ENCODE data around the gene POU2F1. TPM values are rescaled to one million over a fixed set of nuclear protein-coding genes. Genes with fewer than 3 reads are reported as not detected.

The POU2F1 gene
- 10 to 100 TPM in 1 of 2 donors, 1 to 10 TPM in 1; 6.2 to 13.5 TPM for total RNA-seq

DNA sequence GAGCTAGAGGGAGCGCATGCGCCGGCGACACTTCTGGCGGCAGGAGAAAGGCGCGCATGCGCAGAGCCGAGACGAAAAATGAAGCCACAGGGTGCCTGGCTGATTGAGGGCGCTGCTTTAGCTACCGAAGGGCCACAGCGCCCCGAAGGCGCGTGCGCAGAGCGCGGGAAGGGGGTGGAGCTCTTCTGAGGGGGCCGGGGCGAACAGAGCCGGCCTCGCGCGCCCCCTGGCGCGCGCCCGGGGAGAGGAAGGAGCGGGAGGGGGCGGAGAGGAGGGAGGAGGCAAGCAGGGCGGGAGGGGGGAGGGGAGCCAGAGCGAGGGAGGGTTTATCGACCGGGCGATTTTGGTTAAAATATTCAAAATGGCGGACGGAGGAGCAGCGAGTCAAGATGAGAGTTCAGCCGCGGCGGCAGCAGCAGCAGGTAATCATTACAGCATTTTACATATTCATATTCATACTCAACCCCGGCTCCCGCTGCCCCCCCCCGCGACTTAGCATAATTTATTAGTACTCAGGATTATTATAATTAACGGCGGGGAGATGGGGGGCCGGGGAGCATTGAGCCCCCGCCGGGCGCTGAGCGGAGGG, at the start of gene POU2F1:
TSS of gene POU2F1 (plus strand) at position 350 of the 589 bp plus-strand sequence. CDS start at position 362, 12 bp downstream.
- Histone ChIP-seq H3K9me3 (no peaks in the 10 kb centered on the region), H3K27ac (peak within 1 kb of the TSS; percentile 93 to 99 (median 94)), H3K27me3 (no peaks in the 10 kb centered on the region), H3K36me3 (replicated peaks in 1 of 2; ENCODE audit: insufficient read depth in 1 of 2, low read depth in 2 of 2) (no peaks in the 10 kb centered on the region), H3K4me3 (peak within 1 kb of the TSS; percentile 66 to 87), H3K4me1 (peaks cover 26% of the 10 kb centered on the region)
- peak; percentile 99 for DNase-seq
- intact Hi-C loops (cut with DNase I), result no loop called here
- WGBS, 2 donors, result 0% methylated on average over 32 to 50 of the region's 53 CpGs
- peak; percentile 73 to 90 (median 85) for TF ChIP-seq POLR2A (IDR thresholded peaks at IDR 0.05)
- TF ChIP-seq CTCF (IDR thresholded peaks at IDR 0.05), result peak; percentile 66 to 95 (median 76)
- peak; percentile 87 for ATAC-seq

GRCh38 chr1:167171286-167171929, 49.3 kb upstream of the POU2F1 start:
- TF ChIP-seq CTCF (IDR thresholded peaks at IDR 0.05), result no peak
- TF ChIP-seq POLR2A (IDR thresholded peaks at IDR 0.05), result no peak
- Histone ChIP-seq H3K4me1 (no peaks in the 10 kb centered on the region), H3K4me3 (no peak overlapping the region), H3K36me3 (replicated peaks in 1 of 2; ENCODE audit: insufficient read depth in 1 of 2, low read depth in 2 of 2) (no peaks in the 10 kb centered on the region), H3K27ac (no peak overlapping the region), H3K9me3 (no peaks in the 10 kb centered on the region), H3K27me3 (no peaks in the 10 kb centered on the region)
- DNase-seq (no peak), ATAC-seq (no peak)
- 79 to 81% methylated on average over 7 of the region's 7 CpGs for WGBS, 2 donors
- intact Hi-C loops (cut with DNase I), result no loop called here

- intact Hi-C loops (cut with DNase I), result no loop called here
- H3K9me3 ChIP-seq, result no peaks in the 10 kb centered on the region
- 58 to 62% methylated on average over 5 of the region's 5 CpGs for WGBS, 2 donors
These were observed 47.0 kb upstream of the POU2F1 start for GRCh38 chr1:167173516-167174184.

GRCh38 chr1:167175901-167176300, 44.8 kb upstream of the POU2F1 start:
- TF ChIP-seq CTCF (IDR thresholded peaks at IDR 0.05), result no peak
- no peak for TF ChIP-seq POLR2A (IDR thresholded peaks at IDR 0.05)
- no peaks in the 10 kb centered on the region for H3K27me3 ChIP-seq
- H3K9me3 ChIP-seq, result no peaks in the 10 kb centered on the region
- H3K4me1 ChIP-seq, result no peaks in the 10 kb centered on the region
- DNase-seq (no peak), ATAC-seq (no peak)
- intact Hi-C loops (cut with DNase I), result no loop called here
- H3K27ac ChIP-seq, result no peak overlapping the region
- no peaks in the 10 kb centered on the region for H3K36me3 ChIP-seq (replicated peaks in 1 of 2; ENCODE audit: insufficient read depth in 1 of 2, low read depth in 2 of 2)
- H3K4me3 ChIP-seq, result no peak overlapping the region

More at GRCh38 chr1:167173516-167174184, 47.0 kb upstream of the POU2F1 start:
- Histone ChIP-seq H3K27ac (no peak overlapping the region), H3K27me3 (no peaks in the 10 kb centered on the region), H3K36me3 (replicated peaks in 1 of 2; ENCODE audit: insufficient read depth in 1 of 2, low read depth in 2 of 2) (no peaks in the 10 kb centered on the region), H3K4me1 (no peaks in the 10 kb centered on the region), H3K4me3 (no peak overlapping the region)
- no peak for DNase-seq
- ATAC-seq, result no peak
- TF ChIP-seq POLR2A (IDR thresholded peaks at IDR 0.05) (no peak), CTCF (IDR thresholded peaks at IDR 0.05) (no peak)

Data from body of pancreas (tissue), 4 donors.